Thoracic aorta (tissue), 2 donors: ENCODE measurements around the gene NAXD. TPM values are rescaled to one million over a fixed set of nuclear protein-coding genes. Genes with fewer than 3 reads are reported as not detected.
"Not testable (repeated sequence)": the region's sequence is repeated elsewhere in the genome, so short reads cannot be mapped to it uniquely, and the experiment has no call there.

Source experiments
- ATAC-seq: fragments of 150-250 bp; one replicate; pipeline ENCODE4 v1.8.0; 2017; ENCODE audit warnings: low read depth; ENCODE audit not compliant: insufficient number of reproducible peaks, low FRiP score
- DNase-seq: peaks from one replicate; pipeline ENCODE4 v3.0.0-alpha.2; 2020; ENCODE audit warnings: low spot score
- H3K27ac ChIP-seq, 2 donors: fragments of 200-600 bp; sonication (generic); 1 replicate in 1 of 2; 2 replicates in 1 of 2; pipeline ENCODE4 v1.5.1; 2016; ENCODE audit warnings: mild to moderate bottlenecking in 2 of 2, moderate library complexity in 2 of 2
- H3K27me3 ChIP-seq: fragments of 200-600 bp; sonication (generic); replicated peaks from 2 replicates; pipeline ENCODE4 v1.6.0; 2016; ENCODE audit warnings: mild to moderate bottlenecking; ENCODE audit not compliant: insufficient read depth
- H3K36me3 ChIP-seq: fragments of 200-600 bp; sonication (generic); one replicate; pipeline ENCODE4 v1.5.1; 2016
- H3K4me1 ChIP-seq, 2 donors: fragments of 200-600 bp; sonication (generic); 1 replicate in 1 of 2; 2 replicates in 1 of 2; pipeline versions ENCODE4 v1.5.1 to v1.6.0; 2016; ENCODE audit warnings: low read depth in 2 of 2, mild to moderate bottlenecking in 1 of 2; ENCODE audit not compliant: control insufficient read depth in 1 of 2
- H3K4me3 ChIP-seq: fragments of 200-600 bp; sonication (generic); 2 replicates; pipeline ENCODE4 v1.5.1; 2016; ENCODE audit warnings: mild to moderate bottlenecking
- H3K9me3 ChIP-seq: fragments of 200-600 bp; sonication (generic); 2 replicates; pipeline ENCODE4 v1.5.1; 2016
- total RNA-seq, 2 donors: library from RNA; depleted of rRNA; stranded (reverse); fragments of >200 nt; gene quantifications; one replicate each; pipeline versions ENCODE4 v1.1.0 to v1.2.3, GENCODE V29; 2016
- TF ChIP-seq, protein P1 (sequence below): fragments of 200-600 bp; sonication (generic); IDR thresholded peaks from one replicate; pipeline ENCODE4 v1.5.1; 2019; ENCODE audit warnings: antibody characterized with exemption

Gene NAXD
- total RNA-seq, 2 donors from 2014 or later = 24.9 to 31.4 TPM

- ATAC-seq (no peak), DNase-seq (no peak)
- TF ChIP-seq, protein P1, sequence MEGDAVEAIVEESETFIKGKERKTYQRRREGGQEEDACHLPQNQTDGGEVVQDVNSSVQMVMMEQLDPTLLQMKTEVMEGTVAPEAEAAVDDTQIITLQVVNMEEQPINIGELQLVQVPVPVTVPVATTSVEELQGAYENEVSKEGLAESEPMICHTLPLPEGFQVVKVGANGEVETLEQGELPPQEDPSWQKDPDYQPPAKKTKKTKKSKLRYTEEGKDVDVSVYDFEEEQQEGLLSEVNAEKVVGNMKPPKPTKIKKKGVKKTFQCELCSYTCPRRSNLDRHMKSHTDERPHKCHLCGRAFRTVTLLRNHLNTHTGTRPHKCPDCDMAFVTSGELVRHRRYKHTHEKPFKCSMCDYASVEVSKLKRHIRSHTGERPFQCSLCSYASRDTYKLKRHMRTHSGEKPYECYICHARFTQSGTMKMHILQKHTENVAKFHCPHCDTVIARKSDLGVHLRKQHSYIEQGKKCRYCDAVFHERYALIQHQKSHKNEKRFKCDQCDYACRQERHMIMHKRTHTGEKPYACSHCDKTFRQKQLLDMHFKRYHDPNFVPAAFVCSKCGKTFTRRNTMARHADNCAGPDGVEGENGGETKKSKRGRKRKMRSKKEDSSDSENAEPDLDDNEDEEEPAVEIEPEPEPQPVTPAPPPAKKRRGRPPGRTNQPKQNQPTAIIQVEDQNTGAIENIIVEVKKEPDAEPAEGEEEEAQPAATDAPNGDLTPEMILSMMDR = no peak
- no peaks in the 10 kb centered on the region for H3K9me3 ChIP-seq
- peaks cover 48% of the 10 kb centered on the region for H3K36me3 ChIP-seq
- H3K27me3 ChIP-seq = no peaks in the 10 kb centered on the region
- H3K4me3 ChIP-seq = no peak overlapping the region
- H3K4me1 ChIP-seq = no peaks in the 10 kb centered on the region
- no peak overlapping the region for H3K27ac ChIP-seq
These were observed 49.3 kb downstream of the NAXD start for GRCh38 chr13:110664673-110665072.

- Histone ChIP-seq H3K4me1 (no peaks in the 10 kb centered on the region), H3K4me3 (no peak overlapping the region), H3K27me3 (no peaks in the 10 kb centered on the region), H3K27ac (no peak overlapping the region), H3K9me3 (no peaks in the 10 kb centered on the region), H3K36me3 (peaks cover 53% of the 10 kb centered on the region)
- ATAC-seq (no peak), DNase-seq (no peak)
- TF ChIP-seq, protein P1 = no peak
These were observed 50.3 kb downstream of the NAXD start for GRCh38 chr13:110665491-110666254.

GRCh38 chr13:110666255-110666533, 50.8 kb downstream of the NAXD start:
- ATAC-seq (no peak), DNase-seq (no peak)
- Histone ChIP-seq H3K4me3 (no peak overlapping the region), H3K9me3 (no peaks in the 10 kb centered on the region), H3K4me1 (no peaks in the 10 kb centered on the region), H3K27ac (no peak overlapping the region), H3K36me3 (peaks cover 52% of the 10 kb centered on the region), H3K27me3 (no peaks in the 10 kb centered on the region)
- TF ChIP-seq, protein P1 = no peak

DNA sequence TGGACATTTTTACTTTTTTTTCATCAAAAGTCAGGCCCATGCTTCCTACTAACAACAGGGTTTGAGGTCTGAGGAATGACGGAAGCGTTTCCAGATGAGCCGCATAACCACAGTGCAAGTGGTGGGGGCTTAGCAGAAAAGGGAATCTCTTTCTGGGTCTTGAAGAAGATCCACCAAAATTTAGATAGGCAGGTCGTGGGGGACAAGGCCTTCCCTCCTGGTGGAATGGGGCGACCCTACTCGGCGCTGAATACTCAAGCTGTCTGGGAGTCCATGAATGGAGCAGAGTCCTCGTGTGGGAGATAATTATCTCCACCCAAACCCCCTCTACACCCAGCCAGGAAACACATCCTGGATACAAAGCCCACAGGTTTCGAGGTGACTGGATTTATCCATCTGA, 53.7 kb downstream of the NAXD start:
- peaks cover 27% of the 10 kb centered on the region for H3K36me3 ChIP-seq

GRCh38 chr13:110669814-110670213, 54.5 kb downstream of the NAXD start:
- H3K9me3 ChIP-seq, H3K27ac ChIP-seq, H3K4me3 ChIP-seq, H3K27me3 ChIP-seq, H3K4me1 ChIP-seq, ATAC-seq, DNase-seq: not testable (repeated sequence)
- H3K36me3 ChIP-seq = peaks cover 24% of the 10 kb centered on the region

More for the DNA sequence above, 53.7 kb downstream of the NAXD start:
- Histone ChIP-seq H3K27ac (no peak overlapping the region), H3K27me3 (no peaks in the 10 kb centered on the region), H3K9me3 (no peaks in the 10 kb centered on the region), H3K4me3 (no peak overlapping the region), H3K4me1 (no peaks in the 10 kb centered on the region)
- TF ChIP-seq, protein P1 = no peak
- ATAC-seq = no peak
- no peak for DNase-seq
